ENCODE results near the gene APOBEC2.

APOBEC2 gene

DNA sequence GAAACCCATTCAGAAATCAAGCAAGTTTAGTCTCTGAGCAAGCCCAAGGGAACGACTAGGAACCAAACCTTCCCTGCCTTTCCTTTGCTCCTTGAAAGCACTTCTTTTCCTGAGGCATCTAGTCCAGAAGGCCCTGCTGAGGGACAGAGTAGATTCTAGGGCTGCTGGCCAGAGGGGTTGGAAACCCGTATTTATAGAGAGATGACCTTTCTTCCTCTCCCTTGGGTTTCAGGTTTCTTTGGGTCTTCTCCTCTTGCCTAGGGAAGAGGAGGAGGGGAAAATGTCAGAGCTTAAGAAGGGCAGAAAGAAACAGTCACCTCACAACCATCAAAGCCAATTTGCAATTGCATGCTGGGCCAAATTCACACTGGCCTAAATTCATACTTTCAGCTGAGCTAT is 5.8 kb downstream of the APOBEC2 start:
- no peak for DNase-seq (ENCODE audit: extremely low read depth in 1 of 2, low read depth in 1 of 2)

DNA sequence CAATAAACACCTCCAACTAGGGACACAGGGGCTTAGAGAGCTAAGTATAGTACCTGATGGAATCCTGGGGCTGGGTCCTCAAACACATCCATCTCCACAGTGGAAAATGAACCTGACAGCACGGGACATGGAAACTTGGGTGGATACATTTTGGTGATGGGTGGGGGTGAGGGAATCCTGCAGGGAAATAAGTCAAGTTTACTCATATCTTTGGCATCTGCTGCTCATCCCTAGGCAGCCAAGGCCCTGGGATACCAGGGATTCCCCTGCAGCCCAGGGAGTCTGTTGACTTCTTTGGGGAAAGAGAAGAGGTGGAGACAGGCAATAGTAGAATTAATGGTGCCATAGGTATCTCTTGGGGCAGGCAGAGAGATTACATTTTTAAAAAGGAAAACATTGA is 6.6 kb downstream of the APOBEC2 start:
- DNase-seq (ENCODE audit: extremely low read depth in 1 of 2, low read depth in 1 of 2), result no peak

- no peak for DNase-seq (ENCODE audit: extremely low read depth in 1 of 2, low read depth in 1 of 2)
Measured at GRCh38 chr6:41061196-41061726, 8.3 kb downstream of the APOBEC2 start.

- no peak for DNase-seq (ENCODE audit: extremely low read depth in 1 of 2, low read depth in 1 of 2)
Measured at GRCh38 chr6:41062056-41062455, 9.1 kb downstream of the APOBEC2 start.

DNA sequence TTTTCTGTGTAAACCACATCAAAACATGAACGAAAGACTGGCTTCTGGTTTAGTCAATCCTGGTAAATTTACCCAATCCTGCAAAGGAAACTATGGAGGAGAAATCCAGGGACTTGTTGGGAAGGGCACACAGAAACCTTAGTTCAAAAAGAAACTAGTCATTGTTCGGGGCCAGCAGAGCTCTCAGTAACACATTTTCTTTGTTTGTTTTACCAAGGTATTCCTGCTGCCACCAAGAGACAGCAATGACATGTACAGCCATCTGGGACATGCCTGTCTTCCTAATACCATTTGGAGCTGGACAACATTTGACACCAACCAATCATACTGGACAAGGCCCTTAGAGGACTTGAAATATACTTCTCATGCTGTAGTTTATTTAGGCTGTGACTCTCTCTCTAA is 10.9 kb downstream of the APOBEC2 start:
- no peak for DNase-seq (ENCODE audit: extremely low read depth in 1 of 2, low read depth in 1 of 2)

DNA sequence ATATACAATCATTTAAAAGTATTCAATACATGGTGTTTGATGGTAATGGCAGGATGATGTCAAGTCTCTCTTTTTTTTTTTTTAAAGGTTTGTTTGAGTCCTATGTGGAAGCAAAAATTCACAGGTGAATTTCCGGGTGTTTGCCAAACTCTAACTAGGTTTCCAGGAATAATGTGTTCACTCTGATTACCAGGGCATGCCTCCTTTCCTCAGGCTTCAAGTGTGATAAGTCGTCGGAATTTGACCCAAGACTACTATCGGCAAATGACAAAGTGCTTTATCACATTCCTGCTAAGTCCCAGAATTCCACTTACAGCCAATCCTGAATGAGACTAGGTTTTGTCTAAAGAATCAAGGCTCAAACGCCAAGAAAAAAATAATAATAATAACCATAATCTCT is 11.8 kb downstream of the APOBEC2 start:
- no peak for DNase-seq (ENCODE audit: extremely low read depth in 1 of 2, low read depth in 1 of 2)

GRCh38 chr6:41065550-41066026 is 12.6 kb downstream of the APOBEC2 start:
- DNase-seq (ENCODE audit: extremely low read depth in 1 of 2, low read depth in 1 of 2), result no peak

DNA sequence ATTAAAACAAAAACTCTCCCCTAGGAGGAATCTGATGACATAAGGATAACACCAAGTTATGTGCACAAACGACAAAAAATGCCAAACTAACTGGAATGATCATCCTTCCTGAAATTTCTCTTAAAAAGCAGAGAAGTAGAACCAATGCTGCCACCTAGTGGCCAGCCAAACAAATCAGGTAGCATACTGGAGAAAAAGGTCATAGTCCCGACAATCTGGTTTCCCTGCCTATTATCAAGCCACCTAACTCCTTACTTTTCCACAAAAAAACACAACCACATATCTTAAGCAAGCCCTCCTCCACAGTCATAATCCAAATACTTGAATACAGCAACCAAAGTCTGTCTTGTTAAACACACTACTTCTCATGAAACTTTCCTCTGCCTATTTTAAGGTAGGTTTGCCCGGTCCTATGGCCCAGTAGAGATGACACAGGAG is 13.9 kb downstream of the APOBEC2 start:
- peak; percentile 4 to 37 for DNase-seq (ENCODE audit: extremely low read depth in 1 of 2, low read depth in 1 of 2)

DNA sequence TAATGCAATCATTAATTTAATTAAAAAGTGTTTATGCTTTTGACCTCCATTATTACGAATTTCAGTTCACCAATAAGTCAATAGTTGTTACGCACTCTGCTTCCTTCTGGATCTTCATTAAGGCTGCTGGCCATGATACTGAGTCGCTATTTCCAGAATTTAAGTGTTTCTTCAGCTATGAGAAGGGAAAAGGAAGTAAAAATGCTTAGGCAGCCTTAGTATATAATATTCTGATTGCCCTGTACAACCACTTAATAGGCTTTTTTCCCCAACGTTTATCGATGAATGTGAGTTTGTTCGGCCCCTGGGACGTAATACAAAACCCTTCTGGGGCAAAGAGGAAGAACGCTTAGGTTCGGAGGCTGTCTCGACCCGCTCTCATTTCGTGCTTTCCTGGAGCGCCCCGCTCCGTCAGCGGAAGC is 18.5 kb downstream of the APOBEC2 start:
- DNase-seq (ENCODE audit: extremely low read depth in 1 of 2, low read depth in 1 of 2), result peak in 1 of 2 donors; percentile 55

DNA sequence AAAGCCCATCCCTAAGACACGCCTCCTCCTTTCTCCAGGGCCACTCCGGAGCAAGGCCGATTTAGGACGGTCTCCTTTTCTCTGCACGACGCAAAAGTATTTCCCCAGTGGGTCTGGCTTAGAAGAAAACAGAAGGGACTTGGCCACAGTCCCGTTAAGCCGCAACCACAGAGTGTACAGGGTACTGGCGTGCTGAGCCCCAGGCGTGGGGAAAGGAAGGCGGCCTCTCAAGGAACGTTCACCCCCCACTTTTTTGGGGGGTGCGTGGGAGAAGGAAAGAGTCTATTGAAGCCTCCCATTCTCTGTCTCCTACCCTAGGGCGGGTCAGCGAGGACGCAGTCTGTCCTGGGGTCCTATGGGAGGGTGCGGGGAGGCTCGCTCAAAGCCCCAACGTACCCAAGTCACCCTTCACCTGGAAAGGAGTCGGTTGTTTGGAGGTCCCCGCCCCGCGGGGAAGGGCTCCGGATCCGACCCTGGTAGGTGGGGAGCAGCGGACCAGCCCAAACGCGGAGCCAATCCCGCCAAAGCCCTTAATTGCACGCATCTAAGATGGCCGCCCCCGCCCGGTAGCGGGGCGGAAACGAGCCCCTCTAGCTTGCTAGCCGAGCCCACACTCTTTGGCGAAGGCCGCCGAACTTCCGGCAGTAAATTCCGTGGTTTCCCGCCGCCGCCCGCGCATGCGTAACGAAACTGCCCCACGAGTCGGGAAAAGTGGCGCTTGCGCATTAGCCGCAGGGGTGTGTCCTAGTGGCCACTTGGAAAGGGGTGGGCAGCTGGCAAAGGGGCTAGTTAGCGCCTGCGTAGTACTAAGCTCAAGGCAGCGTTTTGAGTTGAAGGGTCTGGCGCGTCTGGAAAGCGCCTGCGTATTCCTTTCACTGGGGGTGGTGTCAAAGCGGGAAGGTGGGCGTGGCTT is 19.2 kb downstream of the APOBEC2 start, which contains the start of gene OARD1:
Gene OARD1 (minus strand): TSS at position 434 of the 913 bp plus-strand sequence. CDS start 722 bp downstream, outside the sequence.
- DNase-seq (ENCODE audit: extremely low read depth in 1 of 2, low read depth in 1 of 2), result peak; percentile 99 to 100

DNA sequence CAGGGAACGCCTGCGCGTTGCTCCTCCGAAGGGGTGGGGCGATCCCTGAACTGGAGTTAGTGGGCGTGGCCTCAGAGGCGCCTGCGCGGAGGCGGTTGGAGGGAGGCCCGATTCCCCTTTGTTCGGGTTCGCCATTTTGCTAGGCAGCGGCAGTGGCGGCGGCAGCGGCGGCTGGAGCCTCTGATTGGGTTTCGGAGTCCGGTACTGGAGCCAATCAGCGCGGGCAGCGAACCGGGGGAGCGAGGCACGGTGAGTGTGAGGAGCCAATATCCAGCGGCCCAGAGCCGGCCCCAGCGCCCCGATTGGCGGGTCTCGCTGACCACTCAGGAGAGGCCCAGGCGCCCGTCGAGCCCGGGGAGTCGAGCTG is 19.8 kb downstream of the APOBEC2 start, which contains the start of gene NFYA:
Gene NFYA (plus strand): TSS at position 139 of the 367 bp plus-strand sequence. CDS start 6,116 bp downstream, outside the sequence.
- peak in 1 of 2 donors; percentile 99 for DNase-seq (ENCODE audit: extremely low read depth in 1 of 2, low read depth in 1 of 2)

GRCh38 chr6:41073203-41073967 is 20.4 kb downstream of the APOBEC2 start:
- DNase-seq (ENCODE audit: extremely low read depth in 1 of 2, low read depth in 1 of 2), result peak; percentile 60 to 74

DNA sequence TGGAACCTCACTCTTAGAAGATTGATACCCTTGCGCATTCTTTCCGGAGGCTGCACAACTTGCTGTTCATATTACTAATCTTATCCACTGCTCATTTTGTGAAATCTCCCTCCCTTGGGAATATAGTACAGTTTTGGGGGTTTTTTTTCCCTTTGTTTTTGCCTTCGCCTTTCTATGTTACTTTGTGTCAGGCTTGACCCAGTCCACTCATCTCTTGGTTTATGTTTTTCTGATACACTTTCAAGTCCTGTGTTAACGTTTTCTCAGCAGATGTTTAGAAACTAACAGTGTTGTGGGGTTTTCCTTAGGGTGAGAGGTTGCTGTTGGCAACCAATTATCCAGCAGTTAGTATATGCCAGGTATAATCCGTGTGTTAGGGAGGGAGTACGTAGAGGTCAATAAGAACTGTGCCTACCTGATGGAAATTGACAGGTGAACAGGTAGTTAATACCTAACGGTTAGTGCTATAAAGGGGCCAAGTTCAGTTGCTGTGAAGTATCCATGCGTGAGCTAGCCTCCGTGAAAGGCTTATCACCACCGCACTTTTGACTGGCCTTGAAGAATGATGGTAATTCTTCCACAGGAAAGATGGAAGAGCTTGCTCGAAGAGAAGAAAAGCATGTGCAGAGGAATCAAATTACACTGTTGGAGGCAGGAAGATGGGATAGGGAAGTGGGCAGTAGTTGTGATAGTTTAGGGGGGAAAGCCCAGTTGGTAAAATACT is 21.1 kb downstream of the APOBEC2 start:
- DNase-seq (ENCODE audit: extremely low read depth in 1 of 2, low read depth in 1 of 2), result no peak

DNA sequence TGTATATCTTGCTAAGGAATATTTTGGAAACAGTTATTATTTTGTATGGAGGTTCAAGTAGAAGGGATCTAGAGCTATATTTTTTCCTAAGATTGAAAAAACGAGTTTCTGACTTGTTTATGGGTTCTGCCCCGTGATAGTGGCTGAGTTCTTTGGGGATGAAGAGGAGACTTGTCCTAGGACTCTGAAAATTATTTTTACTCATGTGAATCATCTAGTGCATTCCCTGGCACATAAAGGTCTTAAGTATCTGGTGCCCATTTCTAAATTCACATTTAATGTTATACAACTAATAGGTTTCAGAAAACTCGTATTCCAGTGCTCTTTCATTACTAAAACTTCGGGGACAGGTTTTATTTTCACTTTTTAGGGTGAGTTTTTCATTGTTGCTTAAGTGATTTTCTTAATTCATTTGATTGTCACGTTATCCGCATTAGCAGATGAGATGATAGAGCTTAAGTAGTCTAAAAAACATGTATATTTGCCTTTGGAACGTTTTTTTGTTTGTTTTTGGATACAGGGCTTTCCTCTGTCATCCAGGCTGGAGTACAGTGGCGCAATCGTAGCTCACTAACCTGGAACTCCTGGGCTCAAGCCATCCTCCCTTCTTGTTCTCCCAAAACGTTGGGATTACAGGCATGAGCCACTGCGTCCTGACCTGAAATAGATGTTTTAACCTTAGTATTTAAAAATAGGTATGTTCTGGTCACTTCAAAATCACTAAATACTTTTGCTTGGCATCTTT is 21.9 kb downstream of the APOBEC2 start:
- DNase-seq (ENCODE audit: extremely low read depth in 1 of 2, low read depth in 1 of 2), result no peak

GRCh38 chr6:41075651-41076626 is 22.9 kb downstream of the APOBEC2 start:
- DNase-seq (ENCODE audit: extremely low read depth in 1 of 2, low read depth in 1 of 2), result no peak

DNA sequence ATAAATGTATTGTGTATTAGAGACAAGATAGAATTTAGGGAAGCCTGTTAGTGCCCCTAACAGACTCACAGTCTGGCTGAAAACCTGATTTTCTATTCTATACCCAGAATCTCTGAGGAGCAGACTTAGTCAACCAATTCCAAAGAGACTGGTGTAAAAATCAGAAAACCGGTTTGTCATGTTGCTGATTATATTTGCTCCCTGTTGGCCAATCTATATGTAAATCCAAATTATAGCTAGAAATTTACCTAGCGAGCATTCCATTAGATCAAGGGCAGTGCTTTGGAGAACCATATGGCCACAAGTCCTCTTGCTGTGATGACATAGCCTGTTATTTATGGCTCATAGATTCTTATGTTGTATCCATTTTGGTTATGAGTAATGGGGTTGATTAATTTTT is 24.5 kb downstream of the APOBEC2 start:
- no peak for DNase-seq (ENCODE audit: extremely low read depth in 1 of 2, low read depth in 1 of 2)

GRCh38 chr6:41078101-41078500 is 25.1 kb downstream of the APOBEC2 start:
- DNase-seq (ENCODE audit: extremely low read depth in 1 of 2, low read depth in 1 of 2), result no peak

GRCh38 chr6:41079080-41079479 is 26.1 kb downstream of the APOBEC2 start:
- DNase-seq (ENCODE audit: extremely low read depth in 1 of 2, low read depth in 1 of 2), result no peak

- DNase-seq (ENCODE audit: extremely low read depth in 1 of 2, low read depth in 1 of 2), result no peak
Measured at GRCh38 chr6:41080621-41081020, 27.6 kb downstream of the APOBEC2 start.

Data from stimulated activated CD8-positive, alpha-beta memory T cell treated with anti-CD3 and anti-CD28 coated beads, Interleukin-7, amount 100 ng/mL, for 48 hours (primary cell).